ENCODE measurements around the gene TPP1.
A peak's percentile ranks its signal among the peaks of the same experiment; 100 is the strongest.

Gene TPP1

DNA sequence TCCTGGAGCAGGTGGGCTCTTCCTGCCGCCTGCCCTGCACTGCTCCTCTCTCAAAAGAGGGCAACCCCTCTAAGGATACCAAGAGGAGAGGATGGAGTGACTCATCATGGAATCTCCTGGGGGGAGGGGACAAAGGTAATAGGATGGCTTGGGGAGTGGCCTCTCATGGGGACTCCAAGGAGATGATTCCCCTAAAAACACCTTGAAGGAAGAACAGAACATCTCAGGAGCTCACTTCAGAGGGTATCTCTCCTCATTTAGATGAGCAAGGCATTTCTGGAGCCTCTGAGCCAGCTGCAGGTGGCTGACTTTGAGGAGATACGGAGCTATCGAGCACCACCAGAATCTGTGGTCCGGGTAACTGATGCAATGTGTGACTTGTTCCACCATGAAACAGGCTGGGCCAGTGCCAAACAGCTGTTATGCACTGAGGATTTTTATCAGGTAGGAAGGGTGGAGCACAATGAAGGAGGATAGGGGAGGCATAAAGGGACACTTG is 56.1 kb downstream of the TPP1 start:
- no peaks in the 10 kb centered on the region for H3K27me3 Mint-ChIP-seq (ENCODE audit: low read depth)
- no peak for TF ChIP-seq CTCF (IDR thresholded peaks at IDR 0.05; ENCODE audit: unreplicated experiment in 3 of 3)
- H3K9me3 Mint-ChIP-seq: no peaks in the 10 kb centered on the region
- H3K27ac Mint-ChIP-seq: peak overlapping the region in 1 of 3 experiments; percentile 10
- H3K36me3 Mint-ChIP-seq (ENCODE audit: low read depth): no peaks in the 10 kb centered on the region
- H3K4me3 Mint-ChIP-seq: no peak overlapping the region
- peaks cover 15% of the 10 kb centered on the region for H3K4me1 Mint-ChIP-seq
